B cell (primary cell): Measurements from ENCODE around the gene UPK3A.

Experiments
- EZH2 ChIP-seq: IDR thresholded peaks from 2 replicates; pipeline ENCODE4 v1.6.1; 2012; ENCODE audit warnings: borderline replicate concordance, low read depth, mild to moderate bottlenecking, moderate library complexity, low read length; ENCODE audit not compliant: insufficient read depth, poor library complexity, severe bottlenecking
- TF ChIP-seq, protein P1 (sequence below): fragments of 200-600 bp; IDR thresholded peaks from one replicate; pipeline ENCODE4 v1.8.0; 2022; ENCODE audit warnings: antibody characterized with exemption, mild to moderate bottlenecking

DNA sequence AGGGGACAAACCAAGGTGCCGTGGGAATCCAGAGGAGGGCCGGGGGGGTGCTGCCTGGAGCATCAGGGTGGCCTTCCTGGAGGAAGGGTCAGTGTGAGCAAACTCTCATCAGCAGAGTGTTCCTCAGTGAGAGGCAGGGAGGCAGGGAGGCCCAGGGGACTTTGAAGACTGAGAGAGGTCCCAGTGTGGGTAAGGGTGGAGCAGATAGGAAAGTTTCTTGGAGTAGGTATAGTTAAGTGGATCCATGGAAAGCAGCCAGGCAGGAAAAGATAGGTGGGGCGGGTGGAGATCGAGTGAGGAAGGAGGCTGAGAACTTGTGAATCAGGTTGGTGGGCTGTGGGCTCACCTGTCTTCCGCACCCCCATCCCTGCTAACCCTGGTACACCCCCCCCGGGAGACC is 9.3 kb downstream of the UPK3A start:
- TF ChIP-seq, protein P1, sequence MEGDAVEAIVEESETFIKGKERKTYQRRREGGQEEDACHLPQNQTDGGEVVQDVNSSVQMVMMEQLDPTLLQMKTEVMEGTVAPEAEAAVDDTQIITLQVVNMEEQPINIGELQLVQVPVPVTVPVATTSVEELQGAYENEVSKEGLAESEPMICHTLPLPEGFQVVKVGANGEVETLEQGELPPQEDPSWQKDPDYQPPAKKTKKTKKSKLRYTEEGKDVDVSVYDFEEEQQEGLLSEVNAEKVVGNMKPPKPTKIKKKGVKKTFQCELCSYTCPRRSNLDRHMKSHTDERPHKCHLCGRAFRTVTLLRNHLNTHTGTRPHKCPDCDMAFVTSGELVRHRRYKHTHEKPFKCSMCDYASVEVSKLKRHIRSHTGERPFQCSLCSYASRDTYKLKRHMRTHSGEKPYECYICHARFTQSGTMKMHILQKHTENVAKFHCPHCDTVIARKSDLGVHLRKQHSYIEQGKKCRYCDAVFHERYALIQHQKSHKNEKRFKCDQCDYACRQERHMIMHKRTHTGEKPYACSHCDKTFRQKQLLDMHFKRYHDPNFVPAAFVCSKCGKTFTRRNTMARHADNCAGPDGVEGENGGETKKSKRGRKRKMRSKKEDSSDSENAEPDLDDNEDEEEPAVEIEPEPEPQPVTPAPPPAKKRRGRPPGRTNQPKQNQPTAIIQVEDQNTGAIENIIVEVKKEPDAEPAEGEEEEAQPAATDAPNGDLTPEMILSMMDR: no peak
- no peak for TF ChIP-seq EZH2
